HT1080 (cell line): ENCODE data around the gene RARB. TPM values are rescaled to one million over a fixed set of nuclear protein-coding genes. Genes with fewer than 3 reads are reported as not detected.

Experiments
- DNase-seq: peaks from one replicate; pipeline ENCODE4 v3.0.0-alpha.2; 2015; ENCODE audit warnings: low read depth
- total RNA-seq: library from RNA; depleted of rRNA; stranded (reverse); fragments of >200 nt; shearing (Covaris generic); gene quantifications from 2 replicates; pipeline ENCODE4 v1.2.3, GENCODE V29; 2014

Gene RARB
- total RNA-seq, 1 experiment from 2014 or later: 0.40 TPM

DNA sequence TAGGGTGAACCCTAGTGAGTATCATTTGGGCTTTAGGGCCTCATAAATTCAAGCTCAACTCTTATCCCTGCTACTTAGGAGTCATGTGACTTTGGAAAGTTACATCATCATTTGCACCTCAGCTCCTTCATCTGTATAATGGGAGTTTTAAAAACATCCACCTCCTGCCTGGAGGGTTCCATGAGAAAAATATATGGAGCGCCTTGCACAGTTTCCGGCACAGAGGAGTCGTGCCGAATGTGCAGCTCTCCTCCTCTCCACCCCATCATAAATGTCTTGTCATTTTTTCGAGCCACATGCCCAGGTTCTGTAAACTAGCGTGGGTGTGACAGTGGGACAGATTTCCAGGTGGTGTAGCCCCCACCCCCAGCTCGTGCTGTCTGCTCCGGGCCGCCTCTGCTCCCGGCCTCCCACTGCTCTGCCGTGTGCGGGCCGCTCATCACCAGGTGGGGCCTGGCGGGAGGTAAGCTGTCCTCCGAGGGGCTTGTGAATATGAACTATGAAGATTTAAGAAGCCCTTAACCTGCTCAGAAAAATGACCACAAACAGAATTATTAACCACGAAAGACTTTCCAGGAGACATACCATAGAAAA is 146.2 kb downstream of the RARB start:
- DNase-seq: no peak

DNA sequence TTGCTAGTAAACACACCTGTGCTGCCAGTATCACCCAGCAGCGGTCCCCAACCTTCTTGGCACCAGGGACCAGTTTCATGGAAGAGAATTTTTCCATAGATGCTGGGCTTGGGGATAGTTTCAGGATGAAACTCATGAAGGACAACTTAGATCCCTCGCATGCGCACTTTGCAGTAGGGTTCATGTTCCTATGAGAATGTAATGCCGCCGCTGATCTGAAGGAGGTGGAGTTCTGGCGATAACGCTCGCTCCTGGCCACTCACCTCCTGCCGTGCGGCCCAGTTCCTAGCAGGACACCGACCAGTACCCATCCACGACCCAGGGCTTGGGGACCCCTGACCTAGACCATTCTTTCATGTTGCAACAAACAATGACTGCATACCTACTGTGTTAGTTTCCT is 146.9 kb downstream of the RARB start:
- no peak for DNase-seq

- DNase-seq: no peak
Measured at GRCh38 chr3:25576146-25576545, 148.1 kb downstream of the RARB start.

DNA sequence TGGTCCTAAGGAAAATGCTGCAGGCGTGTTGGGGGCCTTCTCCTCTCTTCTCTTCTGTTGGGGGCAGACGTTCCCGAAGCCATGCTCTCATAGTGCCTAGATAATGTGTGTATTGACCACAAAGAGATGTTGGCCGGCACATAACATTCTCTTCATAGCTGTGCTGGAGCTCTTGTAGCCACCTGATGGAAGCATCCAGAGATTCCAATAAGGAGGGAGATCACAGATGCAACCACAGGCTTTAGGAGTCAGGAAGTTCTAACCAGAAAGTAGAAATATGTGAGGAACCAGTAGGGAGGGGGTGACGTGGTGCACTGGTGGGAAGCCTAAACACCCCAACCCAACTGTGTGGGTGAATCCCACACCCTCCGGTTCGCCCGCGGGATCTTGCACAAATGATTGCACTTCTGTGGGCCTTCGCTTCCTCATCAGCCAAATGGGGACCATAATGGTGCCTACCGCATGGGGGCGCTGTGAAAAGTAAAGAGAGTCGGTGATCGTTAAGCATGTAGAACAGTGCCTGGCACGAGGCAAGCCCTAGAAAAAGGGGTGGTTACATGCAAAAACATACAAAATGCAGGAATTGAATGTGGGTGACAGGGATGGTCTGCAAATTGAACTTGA is 148.9 kb downstream of the RARB start:
- no peak for DNase-seq

GRCh38 chr3:25578059-25578458 is 150.0 kb downstream of the RARB start:
- DNase-seq: no peak

DNA sequence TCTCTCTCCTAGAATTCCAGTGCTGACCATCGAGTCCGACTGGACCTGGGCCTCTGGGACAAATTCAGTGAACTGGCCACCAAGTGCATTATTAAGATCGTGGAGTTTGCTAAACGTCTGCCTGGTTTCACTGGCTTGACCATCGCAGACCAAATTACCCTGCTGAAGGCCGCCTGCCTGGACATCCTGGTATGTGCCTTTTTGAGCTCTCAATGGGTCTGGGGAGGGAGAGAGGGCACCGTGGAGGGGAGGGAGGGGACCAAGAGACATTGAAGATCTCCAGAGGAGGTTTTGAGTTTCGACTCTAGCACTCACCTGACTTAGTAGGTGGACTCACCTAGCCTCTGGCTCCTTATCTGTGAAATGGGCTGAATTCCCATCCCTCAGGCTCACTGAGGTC is 152.5 kb downstream of the RARB start:
- no peak for DNase-seq

- no peak for DNase-seq
Measured at GRCh38 chr3:25581335-25581734, 153.3 kb downstream of the RARB start.

GRCh38 chr3:25581823-25582222 is 153.8 kb downstream of the RARB start:
- DNase-seq: no peak

- peak; percentile 98 for DNase-seq
Measured at GRCh38 chr3:25582242-25582641, 154.2 kb downstream of the RARB start.

DNA sequence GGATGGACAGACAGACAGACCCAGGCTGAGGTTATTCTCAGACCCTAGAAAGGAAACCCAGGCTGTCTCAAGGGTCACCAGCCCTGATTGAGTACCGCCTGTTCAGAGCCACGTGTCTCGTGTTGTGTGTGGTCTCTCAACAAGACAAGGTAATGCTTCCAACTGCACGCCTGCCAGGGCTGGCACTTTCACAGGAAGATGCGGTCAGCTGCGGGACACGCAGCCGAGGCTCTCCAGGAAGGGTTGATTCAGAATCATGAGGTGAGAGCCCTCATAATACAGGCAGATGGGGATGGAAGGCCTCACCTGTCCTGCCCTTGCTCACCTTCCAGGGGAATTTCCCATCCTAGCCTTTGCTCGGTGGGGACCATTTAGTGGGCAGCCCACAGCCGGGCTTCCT is 155.3 kb downstream of the RARB start:
- DNase-seq: no peak

- no peak for DNase-seq
Measured at GRCh38 chr3:25584011-25584789, 156.1 kb downstream of the RARB start.

DNA sequence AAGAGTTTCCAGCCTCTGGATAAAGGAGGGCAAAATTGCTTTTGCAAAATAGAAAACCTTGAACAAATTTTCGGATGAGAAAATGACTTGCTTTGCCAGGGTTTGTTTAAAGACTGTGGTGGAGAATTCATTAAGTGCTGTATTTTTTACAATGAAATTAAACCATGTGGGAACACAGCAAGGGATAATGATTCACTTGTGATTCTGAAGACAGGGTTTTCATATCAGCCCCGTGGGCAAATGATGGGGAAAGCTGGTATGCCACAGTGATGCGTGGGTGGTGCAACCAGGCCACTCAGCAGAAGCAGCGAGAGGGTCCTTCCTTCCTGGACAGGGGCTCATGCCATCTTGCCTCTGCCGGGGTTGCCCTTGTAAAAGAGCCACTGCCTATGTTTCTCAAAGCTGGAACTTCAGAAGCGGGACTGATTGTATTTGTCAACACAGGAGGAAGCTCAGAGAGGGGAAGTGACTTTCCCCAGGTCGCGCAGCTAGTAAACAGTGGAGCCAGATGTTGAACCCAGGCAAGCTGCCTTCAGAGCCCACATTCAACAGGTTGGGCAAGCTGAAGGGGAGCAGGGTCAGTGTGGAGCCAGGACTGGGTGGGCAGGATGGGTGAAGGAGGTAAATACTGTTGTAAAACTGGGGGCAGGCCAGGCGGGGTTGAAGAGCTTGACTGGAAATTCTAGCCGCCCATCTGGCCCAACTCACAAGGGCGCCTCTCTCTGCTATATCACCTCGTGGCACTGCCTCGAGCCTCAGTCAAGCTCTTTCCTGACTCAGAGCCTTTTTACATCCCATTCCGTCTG is 157.5 kb downstream of the RARB start:
- no peak for DNase-seq

DNA sequence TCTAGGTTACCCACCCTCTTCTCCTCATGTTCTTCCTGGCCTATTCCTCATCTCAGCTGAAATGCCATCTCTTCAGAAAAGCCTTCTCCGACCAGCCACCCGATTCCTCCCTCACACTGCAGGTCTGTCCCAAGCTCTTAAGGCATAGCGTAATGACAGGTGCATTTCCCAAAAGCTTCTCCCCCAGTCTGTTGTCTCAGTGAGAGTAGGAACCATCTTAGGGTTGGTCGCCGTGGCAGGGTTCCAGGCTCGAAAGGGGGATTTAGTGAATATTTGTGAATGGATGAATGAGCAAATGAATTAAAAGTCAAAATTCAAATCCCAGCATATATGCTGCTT is 158.1 kb downstream of the RARB start:
- no peak for DNase-seq

- DNase-seq: no peak
Measured at GRCh38 chr3:25586553-25586952, 158.5 kb downstream of the RARB start.

GRCh38 chr3:25587094-25587493 is 159.0 kb downstream of the RARB start:
- DNase-seq: no peak

- no peak for DNase-seq
Measured at GRCh38 chr3:25587526-25587925, 159.5 kb downstream of the RARB start.

DNA sequence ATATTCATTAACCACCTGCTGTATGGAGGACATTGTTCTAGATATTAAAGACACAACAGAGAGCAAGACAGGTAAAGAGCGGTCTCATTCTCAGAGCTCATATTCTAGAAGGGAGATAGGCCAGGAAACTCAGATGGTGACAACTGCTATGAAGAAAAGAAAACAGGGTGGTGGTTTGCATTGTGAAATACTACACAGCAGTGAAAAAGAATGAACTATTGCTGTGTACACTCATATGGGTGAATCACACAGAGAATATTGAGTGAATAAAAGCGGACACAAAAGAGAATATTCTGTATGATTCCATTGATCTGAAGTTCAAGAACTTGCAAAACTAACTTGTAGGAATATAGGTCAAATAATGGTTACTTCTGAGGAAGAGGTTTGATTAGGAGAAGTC is 159.9 kb downstream of the RARB start:
- DNase-seq: no peak

- DNase-seq: no peak
Measured at GRCh38 chr3:25588441-25589103, 160.5 kb downstream of the RARB start.

DNA sequence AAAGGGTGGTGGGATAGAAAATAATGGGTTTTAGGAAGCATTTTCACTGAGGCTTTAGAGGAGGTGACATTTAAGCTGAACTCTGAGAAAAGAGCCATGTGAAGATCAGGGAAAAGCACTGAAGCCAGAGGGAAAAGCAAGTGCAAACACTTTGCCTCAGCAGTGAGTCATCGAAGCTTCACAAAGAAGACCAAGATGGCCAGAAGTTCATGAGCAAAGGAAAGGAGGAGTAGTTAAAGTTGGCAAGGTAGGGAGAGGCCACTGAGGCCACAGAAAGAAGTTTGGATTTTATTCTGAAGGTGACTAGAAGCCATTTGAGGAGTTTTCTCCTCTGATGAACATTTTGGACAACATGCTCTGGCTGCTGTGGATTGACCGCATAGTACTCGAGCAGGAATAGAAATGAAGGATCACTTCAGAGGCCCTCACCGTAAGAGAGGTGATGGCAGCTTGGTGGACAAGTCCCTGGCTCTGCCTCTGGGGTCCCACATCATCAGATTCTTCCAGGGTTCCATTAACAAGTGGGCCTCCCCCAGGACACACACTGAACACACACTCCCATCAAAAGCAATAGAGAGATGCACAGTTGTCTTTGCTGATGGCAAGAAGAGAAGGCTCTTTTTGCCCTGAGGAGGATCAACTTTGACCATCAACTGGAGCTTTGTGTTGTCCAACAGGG is 161.2 kb downstream of the RARB start:
- peak; percentile 35 for DNase-seq

- no peak for DNase-seq
Measured at GRCh38 chr3:25589783-25590258, 161.8 kb downstream of the RARB start.

DNA sequence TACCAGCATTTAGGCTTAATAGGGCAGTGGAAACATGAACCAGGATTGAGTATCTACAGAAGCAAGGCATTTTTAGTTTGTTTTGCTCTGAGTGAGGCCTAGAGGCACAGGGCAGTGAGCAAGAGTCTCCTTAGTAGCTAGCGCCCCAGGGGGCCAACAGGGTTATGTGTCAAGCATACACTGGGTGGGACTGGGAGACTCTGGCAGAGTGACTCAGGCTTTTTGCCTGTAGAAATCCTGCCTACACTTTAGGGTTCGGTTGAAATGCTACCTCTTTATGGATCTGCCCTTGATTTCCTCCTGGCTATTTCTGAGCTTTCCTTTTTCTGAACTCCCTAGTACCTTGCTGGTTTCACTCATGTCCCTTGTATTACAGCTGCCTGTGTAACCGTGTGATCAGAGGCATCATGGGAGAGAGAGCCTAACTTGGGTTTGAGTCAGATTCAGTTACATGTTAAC is 164.5 kb downstream of the RARB start:
- peak; percentile 74 for DNase-seq
